Measurements from ENCODE around the gene EXOC3L4.

DNA sequence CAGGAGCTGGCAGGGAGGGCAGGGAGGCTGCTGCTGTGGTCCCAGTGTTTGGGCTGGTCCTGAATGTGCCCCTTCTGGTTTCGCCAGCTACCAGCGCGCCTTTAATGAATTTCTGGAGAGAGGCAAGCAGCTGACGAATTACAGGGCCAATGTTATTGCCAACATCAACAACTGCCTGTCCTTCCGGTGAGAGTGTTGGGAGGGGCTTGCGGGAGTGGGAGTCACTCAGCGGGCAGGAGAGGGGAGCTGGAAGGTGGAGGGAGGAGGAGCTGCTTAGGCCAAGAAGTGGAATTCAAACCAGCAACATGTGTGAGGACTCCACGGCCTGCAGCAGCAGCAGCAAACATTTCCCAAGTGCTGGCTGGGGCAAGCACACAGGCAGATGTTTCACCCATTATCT lies 36.4 kb downstream of the EXOC3L4 start:
- TF ChIP-seq CTCF (IDR thresholded peaks at IDR 0.05; ENCODE audit: low read depth, low read length) (no peak), POLR2A (IDR thresholded peaks at IDR 0.05; ENCODE audit: extremely low read depth, insufficient read length) (no peak), MAX (IDR thresholded peaks at IDR 0.05; ENCODE audit: low read depth, low read length) (no peak)
